Immature natural killer cell (primary cell): ENCODE data around the gene SYT3. TPM values are rescaled to one million over a fixed set of nuclear protein-coding genes. Genes with fewer than 3 reads are reported as not detected.

Source experiments
- DNase-seq, 3 donors: peaks; one replicate each; pipeline ENCODE4 v3.0.0; 2022; ENCODE audit warnings: mixed read lengths in 1 of 3
- H3K27ac Mint-ChIP-seq, 6 donors: one replicate each; pipeline ENCODE4 v1.8.0; 2020; ENCODE audit warnings: mixed read lengths in 6 of 6, mild to moderate bottlenecking in 5 of 6, inconsistent platforms in 4 of 6, moderate library complexity in 3 of 6
- H3K27me3 Mint-ChIP-seq, 3 donors: one replicate each; pipeline ENCODE4 v1.8.0; 2020 to 2021; ENCODE audit warnings: low read depth in 3 of 3, mild to moderate bottlenecking in 3 of 3, mixed read lengths in 3 of 3, moderate library complexity in 3 of 3, inconsistent platforms in 1 of 3
- H3K36me3 Mint-ChIP-seq, 3 donors: one replicate each; pipeline ENCODE4 v1.8.0; 2020; ENCODE audit warnings: mixed read lengths in 3 of 3, inconsistent platforms in 2 of 3, mild to moderate bottlenecking in 2 of 3
- H3K4me1 Mint-ChIP-seq, 2 donors: one replicate each; pipeline ENCODE4 v1.8.0; 2020; ENCODE audit warnings: inconsistent platforms in 2 of 2, mild to moderate bottlenecking in 2 of 2, mixed read lengths in 2 of 2, moderate library complexity in 1 of 2
- H3K4me3 Mint-ChIP-seq, 5 donors: one replicate each; pipeline ENCODE4 v1.8.0; 2020; ENCODE audit warnings: mild to moderate bottlenecking in 5 of 5, mixed read lengths in 5 of 5, inconsistent platforms in 3 of 5, moderate library complexity in 3 of 5
- H3K9me3 Mint-ChIP-seq, 6 donors: one replicate each; pipeline ENCODE4 v1.8.0; 2020; ENCODE audit warnings: mild to moderate bottlenecking in 6 of 6, mixed read lengths in 6 of 6, inconsistent platforms in 4 of 6, moderate library complexity in 3 of 6
- polyA plus RNA-seq, 3 donors: library from polyadenylated mRNA; unstranded; fragments of 300-500 nt; fragmentation: Illumina TruSeq; gene quantifications; one replicate each; pipeline ENCODE4 v1.2.3, GENCODE V29; 2021

The SYT3 gene
- polyA plus RNA-seq, 3 donors from 2014 or later, result 0.22 TPM; not detected in 2

- H3K4me1 Mint-ChIP-seq, result no peaks in the 10 kb centered on the region
- H3K36me3 Mint-ChIP-seq, result no peaks in the 10 kb centered on the region
- H3K27me3 Mint-ChIP-seq, result peaks cover 8 to 17% (median 9%) of the 10 kb centered on the region in 3 donors
Measured at GRCh38 chr19:50644315-50644915, 4.7 kb upstream of the SYT3 start.

GRCh38 chr19:50640368-50640767, 687 bp upstream of the SYT3 start:
- H3K36me3 Mint-ChIP-seq, result no peaks in the 10 kb centered on the region
- peaks cover 9 to 32% (median 16%) of the 10 kb centered on the region in 3 donors for H3K27me3 Mint-ChIP-seq
- H3K27ac Mint-ChIP-seq, result no peak overlapping the region
- peaks cover 0 to 4% of the 10 kb centered on the region in 2 donors for H3K4me1 Mint-ChIP-seq
- peaks cover 0 to 7% (median 4%) of the 10 kb centered on the region in 6 donors for H3K9me3 Mint-ChIP-seq
- DNase-seq, result no peak
- H3K4me3 Mint-ChIP-seq, result peak overlapping the region in 1 of 5 donors; percentile 21

More at GRCh38 chr19:50644315-50644915, 4.7 kb upstream of the SYT3 start:
- no peak for DNase-seq
- Mint-ChIP-seq H3K4me3 (no peak overlapping the region), H3K9me3 (peaks cover 0 to 2% (median 0%) of the 10 kb centered on the region in 6 donors), H3K27ac (no peak overlapping the region)

DNA sequence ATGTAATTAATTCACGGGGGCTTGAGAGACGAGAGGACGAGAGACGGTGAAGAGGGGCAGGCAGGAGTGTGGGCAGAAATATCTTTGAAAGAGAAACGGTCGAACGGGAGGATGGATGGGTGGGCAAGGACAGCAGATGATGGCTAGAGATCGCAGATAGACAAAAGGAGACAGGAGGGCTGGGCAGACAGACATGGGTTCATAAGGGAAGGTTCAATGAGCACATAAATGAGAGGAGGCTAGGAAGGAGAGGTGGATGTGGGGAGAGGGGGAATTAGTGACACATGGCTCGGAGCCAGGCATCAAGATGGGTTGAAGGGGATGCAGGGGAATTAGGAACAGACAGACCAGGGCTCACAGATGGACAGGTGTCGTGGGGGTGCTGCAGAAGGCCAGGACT, 1.1 kb downstream of the SYT3 start:
- Mint-ChIP-seq H3K36me3 (no peaks in the 10 kb centered on the region), H3K27ac (no peak overlapping the region), H3K9me3 (peaks cover 2 to 23% (median 15%) of the 10 kb centered on the region in 6 donors), H3K4me1 (peaks cover 0 to 4% of the 10 kb centered on the region in 2 donors), H3K4me3 (peak overlapping the region in 4 of 5 donors; percentile 0 to 56 (median 34)), H3K27me3 (peaks cover 14 to 32% (median 16%) of the 10 kb centered on the region in 3 donors)
- no peak for DNase-seq

GRCh38 chr19:50636317-50637085, 3.2 kb downstream of the SYT3 start:
- Mint-ChIP-seq H3K36me3 (peaks cover 0 to 3% (median 0%) of the 10 kb centered on the region in 3 donors), H3K27me3 (peaks cover 16 to 24% (median 18%) of the 10 kb centered on the region in 3 donors), H3K4me3 (no peak overlapping the region), H3K27ac (no peak overlapping the region), H3K4me1 (peaks cover 0 to 4% of the 10 kb centered on the region in 2 donors), H3K9me3 (peaks cover 7 to 30% (median 22%) of the 10 kb centered on the region in 6 donors)
- DNase-seq, result no peak

GRCh38 chr19:50633973-50634372, 5.7 kb downstream of the SYT3 start:
- Mint-ChIP-seq H3K36me3 (peaks cover 0 to 3% (median 0%) of the 10 kb centered on the region in 3 donors), H3K27ac (no peak overlapping the region), H3K4me1 (peaks cover 0 to 2% of the 10 kb centered on the region in 2 donors), H3K9me3 (peaks cover 7 to 30% (median 22%) of the 10 kb centered on the region in 6 donors), H3K4me3 (no peak overlapping the region), H3K27me3 (peaks cover 11 to 17% (median 12%) of the 10 kb centered on the region in 3 donors)
- DNase-seq, result no peak

GRCh38 chr19:50633359-50633758, 6.3 kb downstream of the SYT3 start:
- no peak for DNase-seq
- H3K4me1 Mint-ChIP-seq, result no peaks in the 10 kb centered on the region
- H3K27me3 Mint-ChIP-seq, result peaks cover 9 to 11% (median 11%) of the 10 kb centered on the region in 3 donors
- peaks cover 7 to 30% (median 22%) of the 10 kb centered on the region in 6 donors for H3K9me3 Mint-ChIP-seq
- peaks cover 0 to 3% (median 0%) of the 10 kb centered on the region in 3 donors for H3K36me3 Mint-ChIP-seq
- H3K4me3 Mint-ChIP-seq, result no peak overlapping the region
- no peak overlapping the region for H3K27ac Mint-ChIP-seq

- Mint-ChIP-seq H3K4me1 (no peaks in the 10 kb centered on the region), H3K9me3 (peaks cover 7 to 30% (median 22%) of the 10 kb centered on the region in 6 donors), H3K27ac (no peak overlapping the region), H3K36me3 (peaks cover 0 to 3% (median 0%) of the 10 kb centered on the region in 3 donors), H3K27me3 (peaks cover 6 to 9% (median 8%) of the 10 kb centered on the region in 3 donors), H3K4me3 (no peak overlapping the region)
- DNase-seq, result no peak
Measured at GRCh38 chr19:50632151-50632835, 7.4 kb downstream of the SYT3 start.

DNA sequence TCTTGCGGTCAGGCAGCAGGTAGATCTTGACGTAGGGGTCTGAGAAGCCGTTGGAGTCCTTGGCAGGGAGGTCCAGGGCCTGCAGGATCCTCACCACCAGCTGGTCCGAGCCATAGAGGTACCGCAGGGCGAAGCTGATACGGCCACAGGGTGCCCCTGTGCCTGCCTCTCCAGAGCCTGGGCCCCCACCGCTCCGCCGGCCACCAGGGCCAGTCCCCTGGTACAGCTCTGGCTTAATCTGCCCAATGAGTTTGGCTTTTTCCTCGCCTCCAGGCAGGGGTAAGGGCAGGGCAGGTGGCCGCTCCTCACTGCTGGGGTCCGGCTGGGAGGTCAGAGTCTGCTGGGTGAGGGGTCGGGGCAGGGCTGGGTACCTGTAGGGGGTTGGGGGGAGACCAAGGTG, 9.9 kb downstream of the SYT3 start:
- Mint-ChIP-seq H3K27me3 (peaks cover 0 to 9% (median 4%) of the 10 kb centered on the region in 3 donors), H3K4me1 (no peaks in the 10 kb centered on the region), H3K4me3 (no peak overlapping the region), H3K9me3 (peaks cover 7 to 18% (median 15%) of the 10 kb centered on the region in 6 donors), H3K27ac (no peak overlapping the region), H3K36me3 (peaks cover 0 to 3% (median 0%) of the 10 kb centered on the region in 3 donors)
- no peak for DNase-seq

GRCh38 chr19:50629194-50629593, 10.5 kb downstream of the SYT3 start:
- H3K36me3 Mint-ChIP-seq, result peaks cover 0 to 3% (median 0%) of the 10 kb centered on the region in 3 donors
- peaks cover 7 to 14% (median 11%) of the 10 kb centered on the region in 6 donors for H3K9me3 Mint-ChIP-seq
- H3K4me1 Mint-ChIP-seq, result no peaks in the 10 kb centered on the region
- no peak overlapping the region for H3K27ac Mint-ChIP-seq
- no peak overlapping the region for H3K4me3 Mint-ChIP-seq
- peaks cover 4 to 8% (median 5%) of the 10 kb centered on the region in 3 donors for H3K27me3 Mint-ChIP-seq
- no peak for DNase-seq

GRCh38 chr19:50628551-50628950, 11.1 kb downstream of the SYT3 start:
- Mint-ChIP-seq H3K36me3 (peaks cover 0 to 3% (median 0%) of the 10 kb centered on the region in 3 donors), H3K4me1 (no peaks in the 10 kb centered on the region), H3K27me3 (peaks cover 4 to 5% (median 5%) of the 10 kb centered on the region in 3 donors), H3K9me3 (peaks cover 5 to 7% (median 6%) of the 10 kb centered on the region in 6 donors), H3K27ac (no peak overlapping the region), H3K4me3 (no peak overlapping the region)
- DNase-seq, result no peak

- H3K27ac Mint-ChIP-seq, result no peak overlapping the region
- no peak overlapping the region for H3K4me3 Mint-ChIP-seq
Measured at GRCh38 chr19:50628146-50628545, 11.5 kb downstream of the SYT3 start.

DNA sequence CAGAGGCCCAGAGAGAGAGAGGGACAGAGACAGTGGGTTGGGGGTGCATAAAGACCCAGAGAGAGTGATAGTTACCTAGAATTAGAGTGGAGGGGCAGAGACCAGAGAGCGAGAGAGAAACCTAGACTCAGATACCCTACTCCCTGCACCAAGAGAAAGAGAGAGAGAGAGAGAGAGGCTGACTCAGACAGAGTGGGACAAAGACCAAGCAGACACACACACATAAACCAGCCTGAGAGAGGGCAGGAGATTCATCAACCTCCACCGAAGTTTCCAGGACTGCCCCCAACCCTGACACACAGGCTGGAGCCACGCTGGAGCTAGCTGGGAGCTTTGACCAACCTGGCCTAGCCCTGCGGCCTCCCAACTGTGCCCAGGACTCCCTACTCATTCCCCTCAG, 12.9 kb downstream of the SYT3 start:
- H3K36me3 Mint-ChIP-seq, result no peaks in the 10 kb centered on the region
- H3K4me1 Mint-ChIP-seq, result no peaks in the 10 kb centered on the region
- no peak overlapping the region for H3K4me3 Mint-ChIP-seq
- DNase-seq, result no peak
- H3K27ac Mint-ChIP-seq, result no peak overlapping the region
- H3K27me3 Mint-ChIP-seq, result peaks cover 2 to 5% (median 4%) of the 10 kb centered on the region in 3 donors
- H3K9me3 Mint-ChIP-seq, result peaks cover 0 to under 1% (median 0%) of the 10 kb centered on the region in 6 donors

More at GRCh38 chr19:50628146-50628545, 11.5 kb downstream of the SYT3 start:
- Mint-ChIP-seq H3K9me3 (peaks cover 2 to 3% (median 2%) of the 10 kb centered on the region in 6 donors), H3K27me3 (peaks cover 2 to 5% (median 4%) of the 10 kb centered on the region in 3 donors), H3K36me3 (no peaks in the 10 kb centered on the region), H3K4me1 (no peaks in the 10 kb centered on the region)
- DNase-seq, result no peak

DNA sequence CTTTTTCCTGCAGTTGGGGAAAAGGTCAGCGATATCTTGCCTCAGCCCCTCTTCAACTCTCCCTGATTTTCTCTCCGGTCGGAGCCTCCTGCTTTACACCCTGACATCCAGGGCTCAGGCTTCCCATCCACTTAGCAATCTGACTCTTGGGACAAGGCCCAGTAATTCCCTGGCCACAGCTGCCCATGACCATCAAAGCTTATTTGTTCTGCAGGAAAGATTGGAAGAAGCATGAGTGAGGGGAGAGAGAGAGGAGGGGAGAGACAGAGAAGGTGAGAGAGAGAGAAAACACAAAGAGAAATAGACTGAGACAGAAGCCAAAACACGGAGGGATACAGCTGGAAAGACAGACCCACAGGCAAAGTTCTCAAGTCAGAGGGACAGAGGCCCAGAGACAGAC, 13.7 kb downstream of the SYT3 start:
- Mint-ChIP-seq H3K4me3 (no peak overlapping the region), H3K4me1 (no peaks in the 10 kb centered on the region), H3K36me3 (no peaks in the 10 kb centered on the region), H3K27me3 (peaks cover 0 to 5% (median 4%) of the 10 kb centered on the region in 3 donors), H3K27ac (no peak overlapping the region), H3K9me3 (no peaks in the 10 kb centered on the region)
- no peak for DNase-seq
